ENCODE data around the gene PLBD1. TPM values are rescaled to one million over a fixed set of nuclear protein-coding genes. Genes with fewer than 3 reads are reported as not detected.
A peak's percentile ranks its signal among the peaks of the same experiment; 100 is the strongest.

PLBD1 gene
- total and polyA plus RNA-seq, 4 donors = 9.5 to 40.9 (median 25.8) TPM

- DNase-seq (no peak), ATAC-seq (ENCODE audit: insufficient read depth, low FRiP score) (no peak)
- Histone ChIP-seq H3K9ac (ENCODE audit: insufficient read depth in 1 of 2, low read length in 2 of 2) (no peak overlapping the region), H3K4me3 (no peak overlapping the region), H3K4me1 (ENCODE audit: control insufficient read depth in 5 of 5, insufficient read depth in 5 of 5, low read length in 5 of 5) (no peaks in the 10 kb centered on the region), H3K9me3 (ENCODE audit: control insufficient read depth in 4 of 4, insufficient read depth in 3 of 4, low read length in 3 of 4) (peaks cover 3 to 33% (median 15%) of the 10 kb centered on the region in 4 donors), H3K27me3 (ENCODE audit: control insufficient read depth in 3 of 3, insufficient read depth in 3 of 3, low read length in 2 of 3) (no peaks in the 10 kb centered on the region), H3K36me3 (ENCODE audit: control insufficient read depth in 4 of 4, insufficient read depth in 4 of 4, low read length in 4 of 4) (peaks cover 8 to 69% (median 38%) of the 10 kb centered on the region in 4 donors), H3K27ac (ENCODE audit: low read depth in 1 of 2, low read length in 1 of 2) (no peak overlapping the region)
- 95% methylated on average over 1 of the region's 1 CpG for WGBS, 2 donors
- TF ChIP-seq CTCF (IDR thresholded peaks at IDR 0.05; ENCODE audit: control extremely low read depth, extremely low read depth) = no peak
Measured at GRCh38 chr12:14471497-14471896, 96.2 kb downstream of the PLBD1 start.

GRCh38 chr12:14460212-14460841 lies 107.4 kb downstream of the PLBD1 start:
- Histone ChIP-seq H3K9me3 (ENCODE audit: control insufficient read depth in 4 of 4, insufficient read depth in 3 of 4, low read length in 3 of 4) (no peaks in the 10 kb centered on the region), H3K4me3 (no peak overlapping the region), H3K9ac (ENCODE audit: insufficient read depth in 1 of 2, low read length in 2 of 2) (no peak overlapping the region), H3K36me3 (ENCODE audit: control insufficient read depth in 4 of 4, insufficient read depth in 4 of 4, low read length in 4 of 4) (peaks cover 12 to 32% (median 23%) of the 10 kb centered on the region in 4 donors), H3K4me1 (ENCODE audit: control insufficient read depth in 5 of 5, insufficient read depth in 5 of 5, low read length in 5 of 5) (peaks cover 0 to 2% (median 0%) of the 10 kb centered on the region in 5 donors), H3K27ac (ENCODE audit: low read depth in 1 of 2, low read length in 1 of 2) (no peak overlapping the region), H3K27me3 (ENCODE audit: control insufficient read depth in 3 of 3, insufficient read depth in 3 of 3, low read length in 2 of 3) (no peaks in the 10 kb centered on the region)
- no peak for ATAC-seq (ENCODE audit: insufficient read depth, low FRiP score)
- 95 to 96% methylated on average over 5 of the region's 5 CpGs for WGBS, 2 donors
- DNase-seq = no peak
- TF ChIP-seq CTCF (IDR thresholded peaks at IDR 0.05; ENCODE audit: control extremely low read depth, extremely low read depth) = no peak

DNA sequence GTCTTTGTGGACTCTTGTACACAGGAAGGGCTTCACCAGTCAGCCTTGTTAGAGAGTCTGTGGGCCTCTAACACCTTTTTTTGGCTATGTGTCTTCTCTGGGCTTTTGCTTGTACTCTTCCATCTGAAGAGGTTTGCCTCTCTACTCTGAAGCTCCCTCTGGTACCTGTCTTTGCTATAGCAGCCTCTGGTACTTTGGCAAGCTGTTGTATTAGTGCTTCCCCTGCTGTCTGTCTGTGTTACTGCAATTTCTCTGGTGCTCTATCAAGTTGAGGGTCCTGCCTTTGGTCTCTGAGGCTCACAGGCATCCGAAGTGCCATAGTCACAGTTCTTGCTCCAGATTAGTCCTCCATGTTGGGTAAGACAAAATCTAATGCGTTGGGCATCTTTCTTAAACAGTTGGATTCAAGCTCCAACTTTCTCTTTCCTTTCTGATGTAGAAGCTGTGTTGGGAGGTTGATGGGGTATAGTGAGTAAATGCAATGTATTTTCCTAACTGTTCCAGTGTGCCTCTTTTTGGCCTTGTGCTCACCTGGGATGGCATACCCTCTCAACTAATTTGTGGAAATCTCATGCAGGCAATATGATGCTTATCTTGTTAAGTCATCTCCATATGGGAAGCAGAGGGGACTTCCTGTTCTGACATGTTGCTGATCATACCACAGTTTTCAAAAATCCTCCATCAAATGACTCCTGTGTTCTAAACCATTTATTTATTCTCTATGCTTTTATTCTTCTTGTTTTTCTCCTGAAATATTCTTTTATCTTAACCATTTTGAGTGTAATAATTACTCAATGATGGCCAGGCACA lies 113.4 kb downstream of the PLBD1 start:
- Histone ChIP-seq H3K9me3 (ENCODE audit: control insufficient read depth in 4 of 4, insufficient read depth in 3 of 4, low read length in 3 of 4) (no peaks in the 10 kb centered on the region), H3K4me1 (ENCODE audit: control insufficient read depth in 5 of 5, insufficient read depth in 5 of 5, low read length in 5 of 5) (peaks cover 0 to 3% (median 0%) of the 10 kb centered on the region in 5 donors), H3K27me3 (ENCODE audit: control insufficient read depth in 3 of 3, insufficient read depth in 3 of 3, low read length in 2 of 3) (no peaks in the 10 kb centered on the region), H3K4me3 (no peak overlapping the region), H3K27ac (ENCODE audit: low read depth in 1 of 2, low read length in 1 of 2) (no peak overlapping the region), H3K36me3 (ENCODE audit: control insufficient read depth in 4 of 4, insufficient read depth in 4 of 4, low read length in 4 of 4) (peaks cover 6 to 28% (median 17%) of the 10 kb centered on the region in 4 donors), H3K9ac (ENCODE audit: insufficient read depth in 1 of 2, low read length in 2 of 2) (no peak overlapping the region)
- peak in 2 of 3 donors; percentile 21 to 23 for DNase-seq
- TF ChIP-seq CTCF (IDR thresholded peaks at IDR 0.05; ENCODE audit: control extremely low read depth, extremely low read depth) = peak; percentile 25
- 83% methylated on average over 2 of the region's 2 CpGs for WGBS, 2 donors
- ATAC-seq (ENCODE audit: insufficient read depth, low FRiP score) = no peak

Small RNAs within 50 kb of the gene (small RNA-seq; reads per million reads assigned to genes)
- not detected for gene RN7SKP134 (ENCODE audit: low replicate concordance)

Other genes starting within 250 kb of the PLBD1 start
- gene ATF7IP, start 202.2 kb downstream of the PLBD1 start, total RNA-seq = 100 to 1,000 TPM in 1 of 2 donors, 10 to 100 TPM in 1; 57.3 to 122 TPM
- gene ATF7IP, start 202.2 kb downstream of the PLBD1 start, polyA plus RNA-seq = 1 to 10 TPM; 6.9 to 9.0 TPM
- gene GUCY2C, start 128.7 kb upstream of the PLBD1 start, total RNA-seq = not detected
- gene GUCY2C, start 128.7 kb upstream of the PLBD1 start, polyA plus RNA-seq = under 1 TPM in 1 of 2 donors, not detected in 1; 0.02 TPM
- 10 to 100 TPM; 39.5 to 52.8 TPM for gene WBP11, start 235.6 kb upstream of the PLBD1 start, total RNA-seq
- gene WBP11, start 235.6 kb upstream of the PLBD1 start, polyA plus RNA-seq = 10 to 100 TPM; 14.8 to 21.6 TPM
- 1 to 10 TPM in 1 of 2 donors, under 1 TPM in 1; 0.55 to 2.4 TPM for gene C12orf60, start 235.8 kb upstream of the PLBD1 start, total RNA-seq
- gene C12orf60, start 235.8 kb upstream of the PLBD1 start, polyA plus RNA-seq = under 1 TPM; 0.71 to 0.87 TPM
- 1 to 10 TPM in 1 of 2 donors, under 1 TPM in 1; 0.80 to 1.3 TPM for gene SMCO3, start 246.3 kb upstream of the PLBD1 start, total RNA-seq
- gene SMCO3, start 246.3 kb upstream of the PLBD1 start, polyA plus RNA-seq = under 1 TPM; 0.27 to 0.61 TPM